HG02759 (cell line): ENCODE measurements around the gene NWD2.

Experiments
- ATAC-seq: cut with Tn5 transposase; IDR thresholded peaks from one replicate; pipeline ENCODE4 v1.9.1; 2021; ENCODE audit warnings: mild to moderate bottlenecking, moderate library complexity; ENCODE audit not compliant: unreplicated experiment

NWD2 gene

DNA sequence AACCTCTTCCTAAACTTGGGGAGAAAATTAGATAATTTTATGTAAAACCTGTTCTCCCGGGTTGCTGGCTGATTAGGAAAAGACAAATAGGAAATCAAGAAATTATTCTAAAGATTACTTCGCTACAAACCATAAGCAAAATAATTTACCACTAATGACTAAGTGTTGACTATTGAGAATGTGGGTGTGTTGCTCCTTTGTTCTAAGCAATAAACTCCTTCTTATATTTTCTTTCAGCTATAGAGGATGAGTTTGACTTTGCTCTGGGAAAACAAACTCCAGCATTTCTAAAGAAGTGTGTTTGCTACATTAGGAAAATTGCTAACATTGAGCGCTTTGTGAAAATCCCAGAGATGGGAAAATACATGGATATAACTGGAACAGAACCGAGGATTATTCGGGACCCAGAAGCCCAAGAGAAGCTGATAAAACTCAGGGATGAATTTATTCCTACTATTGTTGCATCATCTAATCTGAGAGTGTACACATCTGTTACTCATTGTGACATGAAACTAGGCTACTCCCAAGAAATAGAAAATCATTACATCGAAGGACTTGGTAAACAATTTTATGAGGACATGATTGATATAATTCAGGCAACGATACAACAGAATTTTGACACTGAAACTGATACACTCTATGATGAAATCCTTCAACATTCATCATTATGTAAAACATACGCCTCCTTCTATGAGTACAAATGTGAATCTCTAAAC, 194.2 kb downstream of the NWD2 start:
- no peak for ATAC-seq

- no peak for ATAC-seq
These were observed 195.4 kb downstream of the NWD2 start for GRCh38 chr4:37439809-37440474.

DNA sequence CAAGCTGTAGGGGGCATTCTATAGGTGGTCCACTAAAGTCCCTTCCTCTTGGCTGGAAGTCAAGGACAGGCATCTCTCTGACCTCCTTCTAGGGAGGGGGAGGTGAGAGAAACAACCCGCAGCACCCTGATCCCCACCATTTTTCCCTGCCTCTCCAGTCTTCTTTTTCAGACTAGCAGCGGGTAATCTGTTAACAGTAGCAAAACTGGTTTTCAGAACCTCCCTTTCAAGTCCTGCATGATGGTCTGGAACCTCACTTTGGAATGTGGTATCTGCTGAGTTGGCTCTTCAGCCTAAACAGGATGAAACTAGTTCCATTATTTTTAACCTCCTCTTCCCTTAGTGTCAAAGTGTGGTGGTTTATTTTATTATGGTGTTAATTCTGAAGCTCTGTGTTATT, 196.0 kb downstream of the NWD2 start:
- no peak for ATAC-seq

DNA sequence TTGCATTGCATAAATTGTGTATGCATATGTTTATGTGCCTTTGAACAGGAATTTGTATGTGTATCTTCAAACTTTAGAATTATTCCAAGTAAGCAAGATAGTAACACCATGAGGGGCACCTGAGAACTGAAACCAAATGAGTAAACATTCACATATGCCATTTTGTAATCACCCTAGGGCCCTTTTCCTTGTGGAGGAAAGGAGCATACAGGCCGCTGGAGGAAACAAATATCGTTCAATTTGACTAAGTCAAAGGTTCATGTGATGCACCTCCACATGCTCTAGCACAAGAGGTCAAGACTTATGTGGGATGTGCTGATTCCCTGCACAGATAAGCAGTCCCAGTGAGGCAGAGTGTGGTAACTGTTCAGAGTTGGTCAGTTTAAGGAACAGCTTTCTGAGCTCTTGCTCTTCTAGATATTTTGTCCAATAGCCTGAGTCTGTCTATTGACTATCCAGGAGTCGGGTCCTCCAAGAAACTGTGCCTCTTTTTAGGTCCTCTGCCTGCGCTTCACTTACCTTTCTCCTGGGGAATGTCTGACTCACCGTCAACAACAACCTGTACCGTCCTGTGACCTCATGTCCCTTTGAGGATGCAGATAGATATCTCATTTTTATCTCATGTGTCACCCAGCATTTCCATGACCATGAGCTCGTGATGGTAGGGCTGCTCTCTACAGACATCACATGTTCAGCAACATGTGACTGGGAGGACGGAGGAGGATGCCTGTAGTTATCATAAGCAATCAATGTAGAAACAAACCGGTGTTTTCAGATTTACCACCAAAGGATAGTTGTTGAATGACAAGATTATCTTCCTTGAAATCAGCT, 196.9 kb downstream of the NWD2 start:
- no peak for ATAC-seq

DNA sequence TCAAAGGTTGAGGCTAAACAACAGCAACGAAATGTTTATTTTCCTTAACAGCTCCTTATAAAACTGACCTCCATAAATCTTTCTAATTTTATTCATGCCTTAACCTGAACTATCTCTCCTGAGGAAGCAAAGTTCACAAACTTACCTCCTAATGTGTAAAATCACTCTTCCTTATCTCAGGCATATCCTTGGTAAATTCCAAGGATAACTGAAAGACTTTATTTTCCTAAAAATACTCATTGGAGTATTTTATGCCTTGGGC, 197.4 kb downstream of the NWD2 start:
- no peak for ATAC-seq

GRCh38 chr4:37443137-37443536, 198.6 kb downstream of the NWD2 start:
- no peak for ATAC-seq

GRCh38 chr4:37445023-37445422, 200.5 kb downstream of the NWD2 start:
- ATAC-seq, result no peak

DNA sequence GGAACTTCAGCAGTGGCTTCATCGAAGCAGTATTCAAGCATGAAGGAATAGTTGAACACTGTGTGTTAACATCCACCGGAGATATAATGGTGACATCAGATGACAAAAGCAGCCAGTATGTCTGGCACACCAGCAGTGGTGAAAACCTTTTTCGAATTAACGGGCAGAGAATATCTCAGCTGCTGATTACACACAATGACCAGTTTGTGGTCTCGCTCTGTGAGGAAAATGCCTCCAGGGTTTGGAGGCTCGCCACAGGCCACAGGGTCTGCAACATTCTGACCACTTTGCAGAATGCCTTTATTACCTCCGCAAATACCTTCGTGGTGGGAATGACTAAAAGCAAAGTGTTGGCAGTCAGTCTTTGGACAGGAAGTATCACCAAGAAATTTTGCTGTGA, 201.5 kb downstream of the NWD2 start:
- ATAC-seq, result no peak

- ATAC-seq, result no peak
These were observed 203.3 kb downstream of the NWD2 start for GRCh38 chr4:37447886-37448285.

DNA sequence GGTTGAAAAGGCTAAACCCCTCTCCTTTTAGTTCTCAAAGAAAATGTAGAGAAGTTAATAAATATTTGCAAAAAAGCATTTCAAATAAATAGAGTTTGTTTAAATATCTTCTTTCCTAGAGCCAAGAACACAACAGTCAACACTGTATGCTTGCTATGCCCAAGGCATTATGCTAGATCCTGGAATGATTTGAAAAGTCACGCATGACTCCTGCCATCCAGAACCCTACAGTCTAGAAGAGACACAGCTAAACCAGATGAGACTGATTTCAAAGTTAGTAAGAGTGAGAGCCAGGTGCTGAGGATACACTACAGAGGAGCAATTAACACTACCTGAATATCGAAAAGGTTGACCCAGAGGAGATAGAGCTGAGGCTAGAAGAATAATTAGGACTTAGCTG, 205.8 kb downstream of the NWD2 start:
- ATAC-seq, result no peak

GRCh38 chr4:37450911-37451310, 206.4 kb downstream of the NWD2 start:
- no peak for ATAC-seq

DNA sequence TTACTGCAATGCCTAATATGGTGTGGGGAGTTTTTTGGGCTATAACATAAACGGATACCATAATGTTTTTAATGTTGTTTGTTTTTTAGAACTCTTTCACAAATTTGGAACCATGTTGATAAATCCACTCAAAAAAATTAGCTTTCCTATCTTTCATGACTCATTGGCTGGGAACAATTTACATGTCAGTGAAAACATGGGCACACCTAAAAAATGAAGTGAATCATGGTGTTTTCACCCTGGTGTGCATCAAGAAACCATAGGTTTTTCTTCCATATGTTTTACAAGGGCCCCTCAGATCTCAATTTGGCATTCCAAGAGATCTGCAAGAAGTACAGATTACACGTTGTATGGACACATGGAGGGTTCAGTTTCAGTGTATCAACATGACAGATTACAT, 207.1 kb downstream of the NWD2 start:
- ATAC-seq, result no peak

- peak; percentile 64 for ATAC-seq
These were observed 208.4 kb downstream of the NWD2 start for GRCh38 chr4:37452952-37453280.

DNA sequence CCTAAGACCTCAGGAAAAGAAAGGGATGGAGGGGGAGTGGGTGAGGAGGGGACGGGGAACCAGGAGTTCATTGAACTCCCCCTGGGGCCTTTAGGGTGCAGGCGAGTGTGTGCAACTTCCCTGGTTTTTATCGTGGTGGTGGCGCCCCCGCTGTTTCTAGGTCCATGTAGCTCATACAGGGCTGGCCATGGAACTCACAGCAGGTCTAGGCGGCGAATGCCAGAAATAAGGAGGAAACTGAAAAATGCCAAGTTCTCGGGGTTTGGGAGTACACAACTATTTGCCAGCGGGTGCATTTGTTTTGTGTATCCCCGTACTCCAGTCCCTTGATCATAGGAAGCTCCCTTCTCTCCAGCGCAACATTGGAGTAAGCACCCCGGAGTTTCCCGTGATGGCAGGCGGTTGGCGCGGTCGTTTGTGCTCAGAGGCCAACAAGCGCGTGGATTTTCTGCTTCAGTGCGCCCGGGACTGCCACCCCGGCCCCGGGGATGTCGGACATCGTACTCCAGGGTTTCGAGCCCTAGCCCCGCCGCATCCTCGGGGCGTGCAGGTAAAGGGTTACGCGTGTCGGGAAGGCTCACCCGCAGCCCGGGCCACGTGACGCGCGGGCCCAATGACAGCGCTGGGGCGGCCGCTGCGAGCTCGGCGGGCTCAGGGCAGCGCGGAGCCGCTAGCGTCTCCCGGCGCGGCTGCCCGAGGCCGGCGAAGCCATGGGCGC, 208.9 kb downstream of the NWD2 start:
- peak; percentile 90 for ATAC-seq

GRCh38 chr4:37453999-37454800, 209.7 kb downstream of the NWD2 start:
- no peak for ATAC-seq

- no peak for ATAC-seq
These were observed 211.0 kb downstream of the NWD2 start for GRCh38 chr4:37455301-37456131.

- no peak for ATAC-seq
These were observed 217.3 kb downstream of the NWD2 start for GRCh38 chr4:37461801-37462200.

- no peak for ATAC-seq
These were observed 218.7 kb downstream of the NWD2 start for GRCh38 chr4:37463033-37463856.
